Transverse colon (tissue), 4 donors: Measurements from ENCODE around the gene TRPM3. TPM values are rescaled to one million over a fixed set of nuclear protein-coding genes. Genes with fewer than 3 reads are reported as not detected.

Experiments
- DNase-seq: peaks from one replicate; pipeline ENCODE4 v3.0.0-alpha.2; 2019
- H3K27ac ChIP-seq, 4 donors: fragments of 200-600 bp; sonication (generic); 2 replicates each; pipeline ENCODE4 v1.5.1; 2016 to 2018; ENCODE audit warnings: inconsistent platforms in 4 of 4
- H3K27me3 ChIP-seq: fragments of 200-600 bp; sonication (generic); 2 replicates; pipeline ENCODE4 v1.5.1; 2017; ENCODE audit warnings: inconsistent platforms
- H3K36me3 ChIP-seq, 4 donors: fragments of 200-600 bp; sonication (generic); 2 replicates each; pipeline ENCODE4 v1.5.1; 2017 to 2019; ENCODE audit warnings: inconsistent platforms in 4 of 4
- H3K4me1 ChIP-seq, 4 donors: fragments of 200-600 bp; sonication (generic); 2 replicates each; pipeline ENCODE4 v1.5.1; 2017 to 2020; ENCODE audit warnings: inconsistent platforms in 4 of 4
- H3K4me3 ChIP-seq, 4 donors: fragments of 200-600 bp; sonication (generic); 1 replicate in 1 of 4; 2 replicates in 3 of 4; pipeline versions ENCODE4 v1.5.1 to v1.6.1; 2017 to 2019; ENCODE audit warnings: inconsistent platforms in 4 of 4
- H3K9me3 ChIP-seq, 2 donors: fragments of 200-600 bp; sonication (generic); 2 replicates each; pipeline ENCODE4 v1.5.1; 2017 to 2019; ENCODE audit warnings: inconsistent platforms in 2 of 2
- EP300 ChIP-seq: sonication (generic); formaldehyde crosslinking; IDR thresholded peaks from one replicate; pipeline ENCODE4 v1.6.1; 2017; ENCODE audit warnings: antibody characterized with exemption, low read depth
- POLR2A ChIP-seq: fragments of 450-650 bp; IDR thresholded peaks from one replicate; pipeline ENCODE4 v1.6.1; 2016; ENCODE audit warnings: antibody characterized with exemption, mild to moderate bottlenecking, moderate library complexity
- POLR2AphosphoS5 ChIP-seq, 3 donors: sonication (generic); formaldehyde crosslinking; IDR thresholded peaks; one replicate each; pipeline ENCODE4 v1.6.1; 2016; ENCODE audit warnings: antibody characterized with exemption in 3 of 3
- WGBS, 2 donors: methylation state at CpG; one replicate each; pipeline ENCODE4 v1.1.5; 2018; ENCODE audit warnings: low coverage in 1 of 2; 5-methylcytosine and 5-hydroxymethylcytosine counted together
- in situ Hi-C, 4 donors: fragments of 200-750 bp; cut with MboI; loops; one replicate each; pipeline versions ENCODE4 v1.15.0 to v1.15.1; 2017; ENCODE audit warnings: low sequenced_read_pairs in 3 of 4, low pct_ligation_motif_present in 1 of 4, low pct_unique_long_range_greater_than_20kb in 1 of 4
- intact Hi-C: fragments of 100-400 bp; cut with DNase I; formaldehyde crosslinking; loops from one replicate; pipeline ENCODE4 v1.15.1; 2023; ENCODE audit warnings: low total_unique reads
- total RNA-seq, 4 donors: library from RNA; depleted of rRNA; stranded (reverse); fragments of >200 nt; gene quantifications; one replicate each; pipeline ENCODE4 v1.1.0, GENCODE V29; 2016
- TF ChIP-seq, protein P1 (sequence below), 5 experiments: fragments of 200-600 bp in 3 of 5; fragments of 450-650 bp in 2 of 5; sonication (generic) in 3 of 5; IDR thresholded peaks; 1 replicate in 2 of 5; 2 replicates in 3 of 5; pipeline ENCODE4 v1.5.1; 2016 to 2017; ENCODE audit warnings: antibody characterized with exemption in 5 of 5, inconsistent platforms in 3 of 5, mild to moderate bottlenecking in 2 of 5, moderate library complexity in 1 of 5

Gene TRPM3
- total RNA-seq, 4 donors from 2014 or later: 0.16 to 1.2 (median 0.32) TPM

- no peaks in the 10 kb centered on the region for H3K36me3 ChIP-seq
- H3K9me3 ChIP-seq: no peaks in the 10 kb centered on the region
- no peak overlapping the region for H3K4me3 ChIP-seq
- H3K27me3 ChIP-seq: peaks cover 17% of the 10 kb centered on the region
- no peak for TF ChIP-seq POLR2A
- TF ChIP-seq, protein P1, sequence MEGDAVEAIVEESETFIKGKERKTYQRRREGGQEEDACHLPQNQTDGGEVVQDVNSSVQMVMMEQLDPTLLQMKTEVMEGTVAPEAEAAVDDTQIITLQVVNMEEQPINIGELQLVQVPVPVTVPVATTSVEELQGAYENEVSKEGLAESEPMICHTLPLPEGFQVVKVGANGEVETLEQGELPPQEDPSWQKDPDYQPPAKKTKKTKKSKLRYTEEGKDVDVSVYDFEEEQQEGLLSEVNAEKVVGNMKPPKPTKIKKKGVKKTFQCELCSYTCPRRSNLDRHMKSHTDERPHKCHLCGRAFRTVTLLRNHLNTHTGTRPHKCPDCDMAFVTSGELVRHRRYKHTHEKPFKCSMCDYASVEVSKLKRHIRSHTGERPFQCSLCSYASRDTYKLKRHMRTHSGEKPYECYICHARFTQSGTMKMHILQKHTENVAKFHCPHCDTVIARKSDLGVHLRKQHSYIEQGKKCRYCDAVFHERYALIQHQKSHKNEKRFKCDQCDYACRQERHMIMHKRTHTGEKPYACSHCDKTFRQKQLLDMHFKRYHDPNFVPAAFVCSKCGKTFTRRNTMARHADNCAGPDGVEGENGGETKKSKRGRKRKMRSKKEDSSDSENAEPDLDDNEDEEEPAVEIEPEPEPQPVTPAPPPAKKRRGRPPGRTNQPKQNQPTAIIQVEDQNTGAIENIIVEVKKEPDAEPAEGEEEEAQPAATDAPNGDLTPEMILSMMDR (IDR thresholded peaks at IDR 0.05): no peak
- no peak for TF ChIP-seq POLR2AphosphoS5 (IDR thresholded peaks at IDR 0.05)
- TF ChIP-seq EP300: no peak
- WGBS, 2 donors: 75 to 79% methylated on average over 3 to 6 of the region's 6 CpGs
- intact Hi-C loops (no loop called here), in situ Hi-C loops (no loop called here)
- no peaks in the 10 kb centered on the region for H3K4me1 ChIP-seq
- H3K27ac ChIP-seq: no peak overlapping the region
- DNase-seq: no peak
These were observed 1.0 kb upstream of the TRPM3 start for GRCh38 chr9:71122421-71122820.

GRCh38 chr9:71122022-71122275 lies 528 bp upstream of the TRPM3 start:
- in situ Hi-C loops: no loop called here
- WGBS, 2 donors: 38 to 40% methylated on average over 1 of the region's 1 CpG
- intact Hi-C loops: no loop called here
- TF ChIP-seq EP300 (no peak), POLR2AphosphoS5 (IDR thresholded peaks at IDR 0.05) (no peak)
- H3K9me3 ChIP-seq: no peaks in the 10 kb centered on the region
- H3K4me3 ChIP-seq: no peak overlapping the region
- no peak for DNase-seq
- no peaks in the 10 kb centered on the region for H3K36me3 ChIP-seq
- no peak overlapping the region for H3K27ac ChIP-seq
- H3K4me1 ChIP-seq: no peaks in the 10 kb centered on the region
- peaks cover 17% of the 10 kb centered on the region for H3K27me3 ChIP-seq

DNA sequence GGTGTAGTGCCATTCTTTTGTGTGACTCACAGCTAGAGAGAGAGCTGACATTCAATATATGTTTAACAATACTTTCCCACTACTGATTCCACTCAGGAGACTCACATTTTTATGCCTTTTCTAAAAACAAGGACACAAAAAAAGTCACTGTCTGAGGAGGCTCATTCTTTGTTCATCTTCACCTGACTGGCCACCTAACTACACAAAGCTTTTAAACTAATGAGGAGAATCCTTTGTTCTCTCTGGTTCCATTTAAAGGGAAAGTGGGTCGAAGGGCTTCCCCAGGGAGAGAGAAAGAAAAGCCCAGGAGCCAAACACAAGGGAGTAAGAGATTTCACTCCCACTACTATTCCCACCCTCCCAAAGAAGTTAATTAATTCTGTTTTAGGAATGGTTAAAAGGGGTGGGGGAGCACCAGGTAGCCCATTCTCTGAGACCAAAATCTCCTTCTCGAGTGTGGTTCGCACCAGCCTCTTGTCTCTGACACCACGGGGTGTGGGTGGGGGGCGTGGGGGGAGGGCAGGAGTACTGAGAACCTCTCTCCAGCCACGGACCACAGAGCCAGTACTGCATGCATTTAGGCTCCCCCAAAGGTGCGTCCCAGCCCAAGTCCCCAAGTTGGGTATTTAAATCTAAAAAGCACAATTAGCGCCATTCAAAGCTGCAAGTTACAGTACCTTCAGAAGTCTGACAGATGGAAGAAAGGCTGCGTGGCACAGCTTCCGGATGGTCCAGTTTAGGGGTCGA lies 747 bp downstream of the TRPM3 start:
- intact Hi-C loops (no loop called here), in situ Hi-C loops (no loop called here)
- TF ChIP-seq EP300 (no peak), POLR2AphosphoS5 (IDR thresholded peaks at IDR 0.05) (no peak), POLR2A (no peak)
- TF ChIP-seq, protein P1 (IDR thresholded peaks at IDR 0.05): no peak
- Histone ChIP-seq H3K4me3 (no peak overlapping the region), H3K27me3 (peaks cover 17% of the 10 kb centered on the region), H3K4me1 (no peaks in the 10 kb centered on the region), H3K27ac (no peak overlapping the region), H3K9me3 (no peaks in the 10 kb centered on the region), H3K36me3 (no peaks in the 10 kb centered on the region)
- WGBS, 2 donors: 48 to 51% methylated on average over 2 to 11 of the region's 11 CpGs
- DNase-seq: no peak

GRCh38 chr9:71119746-71120145 lies 1.7 kb downstream of the TRPM3 start:
- in situ Hi-C loops: no loop called here
- H3K27me3 ChIP-seq: peaks cover 17% of the 10 kb centered on the region
- no peak overlapping the region for H3K4me3 ChIP-seq
- no peak overlapping the region for H3K27ac ChIP-seq
- no peak for DNase-seq
- intact Hi-C loops: no loop called here
- 56 to 67% methylated on average over 1 to 2 of the region's 2 CpGs for WGBS, 2 donors
- no peaks in the 10 kb centered on the region for H3K4me1 ChIP-seq
- TF ChIP-seq EP300 (no peak), POLR2A (no peak), POLR2AphosphoS5 (IDR thresholded peaks at IDR 0.05) (no peak)
- TF ChIP-seq, protein P1 (IDR thresholded peaks at IDR 0.05): no peak
- no peaks in the 10 kb centered on the region for H3K9me3 ChIP-seq
- no peaks in the 10 kb centered on the region for H3K36me3 ChIP-seq

DNA sequence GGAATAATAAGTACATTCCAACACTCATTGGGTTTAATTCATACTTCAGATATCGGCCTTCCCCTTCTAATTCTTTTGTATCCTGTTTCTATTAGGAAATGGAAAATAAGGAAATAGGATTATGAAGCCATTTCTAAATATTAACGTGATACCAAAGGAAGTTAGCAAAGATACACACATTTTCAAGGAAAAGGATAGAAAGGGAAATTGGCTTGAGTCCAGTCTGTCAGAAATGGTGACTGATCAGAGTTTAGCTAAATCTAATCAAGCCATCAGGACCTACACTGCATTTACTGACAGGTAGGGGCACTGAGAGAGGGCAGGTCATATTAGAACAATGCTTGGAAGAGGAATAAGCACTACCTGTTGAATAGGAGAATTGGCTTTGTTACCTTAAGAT lies 3.1 kb downstream of the TRPM3 start:
- intact Hi-C loops: no loop called here
- in situ Hi-C loops: no loop called here

More for the DNA sequence above, 3.1 kb downstream of the TRPM3 start:
- no peaks in the 10 kb centered on the region for H3K9me3 ChIP-seq
- H3K36me3 ChIP-seq: no peaks in the 10 kb centered on the region
- H3K27me3 ChIP-seq: peaks cover 13% of the 10 kb centered on the region
- H3K4me3 ChIP-seq: no peak overlapping the region
- DNase-seq: no peak
- H3K4me1 ChIP-seq: no peaks in the 10 kb centered on the region
- WGBS, 2 donors: 63 to 71% methylated on average over 2 of the region's 2 CpGs
- no peak for TF ChIP-seq POLR2A
- no peak for TF ChIP-seq POLR2AphosphoS5 (IDR thresholded peaks at IDR 0.05)
- no peak for TF ChIP-seq EP300
- TF ChIP-seq, protein P1 (IDR thresholded peaks at IDR 0.05): no peak
- H3K27ac ChIP-seq: no peak overlapping the region
